Fibroblast of lung (primary cell): ENCODE measurements around the gene ECD.

Experiments used
- CTCF ChIP-seq, 2 donors: IDR thresholded peaks in 1 of 2; conservative IDR thresholded peaks in 1 of 2; 1 replicate in 1 of 2; 2 replicates in 1 of 2; pipeline ENCODE4 v1.5.1; 2011 to 2012; ENCODE audit warnings: low read length in 2 of 2, control low read depth in 1 of 2, inconsistent platforms in 1 of 2, low read depth in 1 of 2, mild to moderate bottlenecking in 1 of 2
- EZH2 ChIP-seq: IDR thresholded peaks from 2 replicates; pipeline ENCODE4 v1.5.1; 2012; ENCODE audit warnings: low read length, control low read depth, mild to moderate bottlenecking; ENCODE audit errors: missing control alignments

GRCh38 chr10:73186266-73186665 lies 18.5 kb upstream of the ECD start:
- no peak for TF ChIP-seq CTCF (conservative IDR thresholded peaks at IDR 0.05 in 1 of 2, IDR thresholded peaks at IDR 0.05 in 1 of 2; ENCODE audit: low read depth in 1 of 2, low read length in 2 of 2)
- TF ChIP-seq EZH2 = no peak
